GM19099 (cell line): ENCODE measurements around the gene SLC38A11.

Experiments
- POLR2A ChIP-seq: IDR thresholded peaks from 3 replicates; pipeline ENCODE4 v1.6.1; 2011; ENCODE audit warnings: low read depth; ENCODE audit not compliant: insufficient read length; ENCODE audit errors: extremely low read depth

SLC38A11 gene

GRCh38 chr2:164967781-164968228 is 12.5 kb upstream of the SLC38A11 start:
- no peak for TF ChIP-seq POLR2A

- TF ChIP-seq POLR2A, result no peak
Measured at GRCh38 chr2:164967361-164967760, 12.0 kb upstream of the SLC38A11 start.

- TF ChIP-seq POLR2A, result no peak
Measured at GRCh38 chr2:164964700-164965099, 9.4 kb upstream of the SLC38A11 start.

- no peak for TF ChIP-seq POLR2A
Measured at GRCh38 chr2:164960159-164960558, 4.8 kb upstream of the SLC38A11 start.

- no peak for TF ChIP-seq POLR2A
Measured at GRCh38 chr2:164954186-164954585, 1.1 kb downstream of the SLC38A11 start.

- TF ChIP-seq POLR2A, result no peak
Measured at GRCh38 chr2:164953279-164953678, 2.0 kb downstream of the SLC38A11 start.

GRCh38 chr2:164952057-164952702 is 3.1 kb downstream of the SLC38A11 start:
- TF ChIP-seq POLR2A, result no peak

GRCh38 chr2:164948540-164948939 is 6.8 kb downstream of the SLC38A11 start:
- TF ChIP-seq POLR2A, result no peak

- TF ChIP-seq POLR2A, result no peak
Measured at GRCh38 chr2:164947281-164947680, 8.0 kb downstream of the SLC38A11 start.

GRCh38 chr2:164943289-164943688 is 12.0 kb downstream of the SLC38A11 start:
- TF ChIP-seq POLR2A, result no peak

GRCh38 chr2:164937864-164938401 is 17.4 kb downstream of the SLC38A11 start:
- no peak for TF ChIP-seq POLR2A

GRCh38 chr2:164935118-164936101 is 19.9 kb downstream of the SLC38A11 start:
- no peak for TF ChIP-seq POLR2A

GRCh38 chr2:164934401-164935117 is 20.8 kb downstream of the SLC38A11 start:
- TF ChIP-seq POLR2A, result no peak

- no peak for TF ChIP-seq POLR2A
Measured at GRCh38 chr2:164933671-164934189, 21.6 kb downstream of the SLC38A11 start.

GRCh38 chr2:164932377-164932776 is 22.9 kb downstream of the SLC38A11 start:
- no peak for TF ChIP-seq POLR2A

GRCh38 chr2:164928101-164928673 is 27.1 kb downstream of the SLC38A11 start:
- TF ChIP-seq POLR2A, result no peak
